ENCODE measurements around the gene FLCN. TPM values are rescaled to one million over a fixed set of nuclear protein-coding genes. Genes with fewer than 3 reads are reported as not detected.

FLCN gene
- total and polyA plus RNA-seq, 3 donors from 2014 or later = 47.9 to 159 (median 129) TPM

DNA sequence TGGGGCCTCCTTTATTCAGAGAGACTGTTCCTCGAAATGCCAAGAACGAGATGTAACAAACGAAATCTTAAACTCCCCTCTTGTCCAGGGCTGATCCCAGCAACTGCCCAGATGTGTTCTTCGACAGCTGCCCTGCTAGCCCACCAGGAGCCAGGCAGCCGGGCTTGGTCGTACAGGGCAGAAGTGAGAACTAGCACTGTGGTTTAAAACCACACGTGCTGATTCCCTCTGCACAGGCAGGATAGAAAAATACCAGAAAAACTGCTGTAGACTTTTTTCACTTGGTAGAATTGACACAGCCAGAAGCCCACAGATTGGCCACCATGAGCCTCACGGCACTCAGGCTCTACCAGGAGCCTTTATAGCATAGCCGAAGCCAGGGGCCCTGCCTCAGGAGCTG, 64.0 kb downstream of the FLCN start:
- 81 to 94% methylated on average over 9 of the region's 9 CpGs for WGBS, 2 donors
- Histone ChIP-seq H3K4me3 (no peak overlapping the region), H3K27me3 (no peaks in the 10 kb centered on the region), H3K36me3 (ENCODE audit: low read depth, missing control alignments) (no peaks in the 10 kb centered on the region), H3K27ac (no peak overlapping the region), H3K9me3 (no peaks in the 10 kb centered on the region), H3K4me1 (no peaks in the 10 kb centered on the region)
- DNase-seq = no peak
- intact Hi-C loops (cut with DNase I; ENCODE audit: low total_unique reads) = no loop called here
- TF ChIP-seq POLR2A (IDR thresholded peaks at IDR 0.05) (no peak), CTCF (IDR thresholded peaks at IDR 0.05) (no peak)

- no peaks in the 10 kb centered on the region for H3K27me3 ChIP-seq
- H3K36me3 ChIP-seq (ENCODE audit: low read depth, missing control alignments) = no peaks in the 10 kb centered on the region
- H3K4me1 ChIP-seq = no peaks in the 10 kb centered on the region
- no peaks in the 10 kb centered on the region for H3K9me3 ChIP-seq
- WGBS, 2 donors = 85% methylated on average over 16 to 24 of the region's 26 CpGs
- no peak overlapping the region for H3K4me3 ChIP-seq
- no peak for DNase-seq
- TF ChIP-seq CTCF (IDR thresholded peaks at IDR 0.05) (no peak), POLR2A (IDR thresholded peaks at IDR 0.05) (no peak)
- intact Hi-C loops (cut with DNase I; ENCODE audit: low total_unique reads) = no loop called here
- no peak overlapping the region for H3K27ac ChIP-seq
Measured at GRCh38 chr17:17172001-17172939, 64.7 kb downstream of the FLCN start.

DNA sequence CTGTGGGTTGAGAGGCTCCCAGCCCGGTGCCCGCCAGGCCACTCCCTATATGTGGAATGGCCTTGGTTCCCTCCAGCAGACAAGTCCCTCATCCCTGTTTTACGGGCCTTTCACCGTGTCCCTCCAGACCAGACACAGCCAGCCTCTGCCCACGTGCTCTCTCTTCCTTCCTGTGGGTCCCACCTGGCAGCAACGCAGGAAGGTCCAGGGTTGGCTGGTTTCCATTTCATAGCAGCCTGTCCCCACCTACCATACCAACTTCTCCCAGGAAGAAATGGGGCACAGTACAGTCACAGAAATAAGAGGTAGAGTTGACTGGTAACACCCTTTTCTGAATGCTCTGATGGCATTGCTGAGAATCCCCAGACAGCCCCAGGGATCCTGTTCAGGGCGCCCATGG, 65.8 kb downstream of the FLCN start:
- Histone ChIP-seq H3K4me1 (no peaks in the 10 kb centered on the region), H3K4me3 (no peak overlapping the region), H3K27me3 (no peaks in the 10 kb centered on the region), H3K36me3 (ENCODE audit: low read depth, missing control alignments) (no peaks in the 10 kb centered on the region), H3K9me3 (no peaks in the 10 kb centered on the region), H3K27ac (no peak overlapping the region)
- no peak for DNase-seq
- intact Hi-C loops (cut with DNase I; ENCODE audit: low total_unique reads) = no loop called here
- 92% methylated on average over 7 of the region's 7 CpGs for WGBS, 2 donors
- no peak for TF ChIP-seq CTCF (IDR thresholded peaks at IDR 0.05)

DNA sequence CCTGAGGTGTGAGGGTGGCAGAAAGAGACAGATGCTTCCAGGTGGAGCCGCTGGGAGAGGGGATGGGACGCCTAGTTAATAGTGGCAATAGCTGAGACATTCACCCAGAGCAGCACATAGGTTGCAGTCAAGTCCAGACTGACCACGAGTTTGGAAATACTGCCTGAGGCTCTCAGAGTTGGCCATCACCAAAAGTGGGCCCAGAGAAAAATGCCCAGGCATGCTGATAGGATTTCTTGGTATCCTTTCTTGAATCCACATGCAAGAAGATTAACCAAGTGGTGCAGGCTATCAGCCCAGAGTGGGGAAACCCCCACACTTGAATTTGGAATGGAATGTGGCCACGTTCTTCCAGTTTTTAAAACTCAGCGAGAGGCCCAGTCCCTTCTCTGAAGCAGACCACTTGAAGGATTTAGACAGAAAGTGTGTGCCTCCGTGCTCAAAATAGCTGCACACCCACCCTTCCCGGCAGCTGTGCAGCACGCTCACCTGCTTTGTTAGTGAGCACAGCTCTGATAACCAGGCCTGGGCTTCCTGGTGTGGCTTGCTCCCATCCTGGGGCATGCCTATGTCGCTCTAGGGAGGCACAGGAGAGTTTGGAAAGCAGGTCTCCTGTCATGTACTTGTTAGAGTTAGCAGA, 66.5 kb downstream of the FLCN start:
- WGBS, 2 donors = 59 to 66% methylated on average over 8 to 9 of the region's 9 CpGs
- Histone ChIP-seq H3K27me3 (no peaks in the 10 kb centered on the region), H3K27ac (no peak overlapping the region), H3K4me3 (no peak overlapping the region), H3K4me1 (no peaks in the 10 kb centered on the region), H3K36me3 (ENCODE audit: low read depth, missing control alignments) (no peaks in the 10 kb centered on the region), H3K9me3 (no peaks in the 10 kb centered on the region)
- intact Hi-C loops (cut with DNase I; ENCODE audit: low total_unique reads) = no loop called here
- TF ChIP-seq POLR2A (IDR thresholded peaks at IDR 0.05) = no peak
- no peak for TF ChIP-seq CTCF (IDR thresholded peaks at IDR 0.05)
- DNase-seq = no peak

All from testis (tissue), 3 donors.